Immature natural killer cell (primary cell): ENCODE data around the gene VPS29. TPM values are rescaled to one million over a fixed set of nuclear protein-coding genes. Genes with fewer than 3 reads are reported as not detected.
"Not testable (repeated sequence)": the region's sequence is repeated elsewhere in the genome, so short reads cannot be mapped to it uniquely, and the experiment has no call there.

Experiments
- DNase-seq, 3 donors: peaks; one replicate each; pipeline ENCODE4 v3.0.0; 2022; ENCODE audit warnings: mixed read lengths in 1 of 3
- H3K27ac Mint-ChIP-seq, 6 donors: one replicate each; pipeline ENCODE4 v1.8.0; 2020; ENCODE audit warnings: mixed read lengths in 6 of 6, mild to moderate bottlenecking in 5 of 6, inconsistent platforms in 4 of 6, moderate library complexity in 3 of 6
- H3K27me3 Mint-ChIP-seq, 3 donors: one replicate each; pipeline ENCODE4 v1.8.0; 2020 to 2021; ENCODE audit warnings: low read depth in 3 of 3, mild to moderate bottlenecking in 3 of 3, mixed read lengths in 3 of 3, moderate library complexity in 3 of 3, inconsistent platforms in 1 of 3
- H3K36me3 Mint-ChIP-seq, 3 donors: one replicate each; pipeline ENCODE4 v1.8.0; 2020; ENCODE audit warnings: mixed read lengths in 3 of 3, inconsistent platforms in 2 of 3, mild to moderate bottlenecking in 2 of 3
- H3K4me1 Mint-ChIP-seq, 2 donors: one replicate each; pipeline ENCODE4 v1.8.0; 2020; ENCODE audit warnings: inconsistent platforms in 2 of 2, mild to moderate bottlenecking in 2 of 2, mixed read lengths in 2 of 2, moderate library complexity in 1 of 2
- H3K4me3 Mint-ChIP-seq, 5 donors: one replicate each; pipeline ENCODE4 v1.8.0; 2020; ENCODE audit warnings: mild to moderate bottlenecking in 5 of 5, mixed read lengths in 5 of 5, inconsistent platforms in 3 of 5, moderate library complexity in 3 of 5
- H3K9me3 Mint-ChIP-seq, 6 donors: one replicate each; pipeline ENCODE4 v1.8.0; 2020; ENCODE audit warnings: mild to moderate bottlenecking in 6 of 6, mixed read lengths in 6 of 6, inconsistent platforms in 4 of 6, moderate library complexity in 3 of 6
- polyA plus RNA-seq, 3 donors: library from polyadenylated mRNA; unstranded; fragments of 300-500 nt; fragmentation: Illumina TruSeq; gene quantifications; one replicate each; pipeline ENCODE4 v1.2.3, GENCODE V29; 2021

Gene VPS29
- 100 to 1,000 TPM; 153 to 230 (median 206) TPM for polyA plus RNA-seq

DNA sequence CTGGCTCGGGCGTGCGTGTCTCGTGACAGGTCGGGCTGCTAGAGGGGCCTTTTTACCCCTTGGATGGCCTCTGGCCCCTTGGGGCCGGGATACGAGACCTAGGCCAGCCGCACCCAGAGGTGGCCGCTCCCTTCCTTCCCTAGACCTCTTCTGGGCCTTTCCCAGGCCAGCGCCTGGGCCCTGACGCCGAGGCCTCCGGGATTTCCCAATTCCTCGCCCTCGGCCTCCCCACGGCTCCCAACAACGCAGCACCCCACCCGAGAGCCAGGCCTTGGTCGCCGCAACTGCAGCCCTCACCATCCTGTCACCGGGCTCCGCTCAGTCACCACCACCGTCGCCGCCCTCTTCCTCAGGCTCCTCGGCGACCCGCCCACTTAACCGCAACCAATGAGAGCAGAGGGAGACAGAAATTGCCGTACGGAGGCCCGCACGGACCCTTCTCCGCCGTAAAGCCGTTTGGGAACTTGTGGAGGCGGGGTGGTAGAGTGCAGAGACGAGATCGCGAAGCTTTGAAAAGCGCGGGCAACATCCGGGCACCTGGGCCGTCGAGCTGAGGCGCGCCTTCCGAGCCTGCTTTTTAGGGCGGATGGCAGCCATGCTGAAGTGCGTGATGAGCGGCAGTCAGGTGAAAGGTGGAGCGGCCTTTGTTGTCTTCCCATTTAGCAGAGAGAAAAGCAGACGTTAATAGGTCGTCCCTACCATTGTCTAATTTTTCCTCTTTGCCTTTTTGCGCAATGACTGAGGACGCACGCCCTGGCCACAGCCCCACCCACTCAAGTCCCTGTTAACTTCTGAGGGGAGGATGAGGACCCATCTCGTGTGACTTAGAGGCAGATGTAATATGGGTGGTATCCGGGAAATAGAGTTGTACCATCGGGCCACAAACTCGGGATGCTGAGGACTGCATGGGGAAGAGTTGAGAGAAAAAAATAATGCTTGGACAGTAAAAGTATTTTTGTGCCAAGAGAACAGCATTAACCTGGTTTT is at the start of gene VPS29, which contains the start of gene RAD9B:
TSS of gene VPS29 (minus strand) at position 360 of the 987 bp plus-strand sequence. CDS start at position 300, 60 bp downstream.
TSS of gene RAD9B (plus strand) at position 580 of the 987 bp plus-strand sequence. CDS start at position 587, 7 bp downstream.
- Mint-ChIP-seq H3K9me3 (no peaks in the 10 kb centered on the region), H3K4me3 (peak within 1 kb of the TSS; percentile 93 to 98 (median 98)), H3K27me3 (peaks cover 13 to 14% (median 14%) of the 10 kb centered on the region in 3 donors), H3K36me3 (no peaks in the 10 kb centered on the region), H3K4me1 (peaks cover 36 to 45% of the 10 kb centered on the region in 2 donors), H3K27ac (peak within 1 kb of the TSS; percentile 90 to 99 (median 96))
- DNase-seq = peak; percentile 99 to 100 (median 99)

DNA sequence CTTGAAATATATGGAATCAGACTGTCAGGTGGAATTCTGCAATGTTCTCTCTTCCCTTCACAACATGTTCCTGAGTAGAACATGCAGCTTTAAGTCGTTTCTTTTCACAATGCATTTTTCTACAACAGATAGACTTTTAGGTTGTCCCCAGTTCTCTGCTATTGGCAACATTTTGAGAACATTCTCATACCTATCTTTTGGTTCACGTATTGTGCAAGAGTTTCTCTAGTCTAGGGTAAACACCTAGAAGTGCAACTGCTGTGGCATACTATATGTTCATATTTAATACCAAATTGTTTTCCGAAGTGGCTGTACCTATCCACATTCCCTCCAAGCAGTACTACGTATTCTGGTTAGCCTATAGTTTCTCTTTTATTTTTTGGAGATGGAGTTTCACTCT is 49.1 kb upstream of the VPS29 start:
- Mint-ChIP-seq H3K9me3 (no peaks in the 10 kb centered on the region), H3K27me3 (peaks cover 0 to 2% (median 0%) of the 10 kb centered on the region in 3 donors), H3K4me1 (peaks cover 31 to 75% of the 10 kb centered on the region in 2 donors), H3K4me3 (no peak overlapping the region), H3K27ac (peak overlapping the region in 2 of 6 donors; percentile 34 to 36), H3K36me3 (peaks cover 0 to 11% (median 0%) of the 10 kb centered on the region in 3 donors)
- DNase-seq = no peak

DNA sequence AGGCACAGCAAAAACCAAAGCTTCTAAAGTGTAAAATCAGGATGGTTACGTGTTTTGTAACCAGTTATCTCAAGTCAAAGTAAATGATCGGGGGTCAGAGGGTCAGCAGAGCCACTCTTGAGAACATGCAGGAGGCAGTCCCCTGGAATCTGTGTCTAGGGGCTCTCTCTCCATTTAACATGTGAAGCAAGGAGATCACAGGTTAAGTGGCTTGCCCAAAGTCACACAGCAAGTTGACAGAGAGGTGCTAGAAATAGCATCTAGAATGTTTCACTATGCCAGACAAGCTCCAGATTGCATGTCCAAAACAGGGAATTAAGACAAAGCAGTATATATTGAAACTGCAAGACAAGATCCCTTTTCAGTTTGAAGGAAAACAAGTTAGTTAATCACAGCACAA is 47.8 kb upstream of the VPS29 start:
- DNase-seq = no peak
- Mint-ChIP-seq H3K4me1 (peaks cover 22 to 69% of the 10 kb centered on the region in 2 donors), H3K36me3 (peaks cover 0 to 16% (median 0%) of the 10 kb centered on the region in 3 donors), H3K27ac (peak overlapping the region in 5 of 6 donors; percentile 3 to 81 (median 35)), H3K4me3 (no peak overlapping the region), H3K9me3 (no peaks in the 10 kb centered on the region), H3K27me3 (peaks cover 0 to 2% (median 2%) of the 10 kb centered on the region in 3 donors)

DNA sequence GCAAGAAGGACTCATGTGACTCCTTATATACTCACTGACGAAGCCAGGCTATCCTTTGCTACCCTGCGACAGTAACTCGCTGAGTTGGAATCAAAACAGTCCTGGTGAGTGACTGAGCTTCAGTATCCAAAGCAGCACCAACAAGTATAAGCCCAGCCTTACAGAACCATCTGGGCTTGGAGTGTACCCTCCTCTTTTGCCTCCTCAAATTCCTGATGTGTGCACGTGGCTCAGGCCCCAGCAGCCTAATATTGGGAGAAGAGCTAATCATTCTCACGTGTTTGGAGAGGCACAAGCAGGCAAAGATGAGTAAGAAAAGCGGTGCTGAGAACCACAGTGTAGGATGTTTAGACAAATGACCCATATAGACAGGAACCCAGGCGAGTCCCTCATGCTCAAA is 46.8 kb upstream of the VPS29 start:
- Mint-ChIP-seq H3K4me1 (peaks cover 23 to 66% of the 10 kb centered on the region in 2 donors), H3K9me3 (no peaks in the 10 kb centered on the region), H3K36me3 (peaks cover 0 to 16% (median 0%) of the 10 kb centered on the region in 3 donors), H3K27ac (peak overlapping the region in 1 of 6 donors; percentile 43), H3K27me3 (peaks cover 0 to 2% (median under 1%) of the 10 kb centered on the region in 3 donors), H3K4me3 (no peak overlapping the region)
- DNase-seq = no peak

DNA sequence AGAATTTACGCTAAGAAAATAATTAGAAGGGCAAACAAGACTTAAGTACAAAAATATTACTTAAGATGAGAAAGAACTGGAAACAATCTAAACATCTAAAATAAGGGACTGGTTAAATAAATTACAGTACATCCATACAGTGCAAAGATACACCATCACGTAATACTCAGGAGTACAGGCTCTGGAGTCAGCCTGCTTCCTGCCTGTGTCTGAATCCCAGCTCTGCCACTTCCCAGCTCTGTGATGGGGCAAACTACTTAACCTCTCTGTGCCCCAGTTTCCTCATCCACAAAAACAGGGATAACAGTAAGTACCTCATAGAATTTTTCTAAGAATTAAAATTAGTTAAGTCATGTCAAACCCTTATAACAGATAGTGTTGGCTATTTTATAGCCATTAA is 45.2 kb upstream of the VPS29 start:
- no peaks in the 10 kb centered on the region for H3K9me3 Mint-ChIP-seq
- H3K36me3 Mint-ChIP-seq = peaks cover 0 to 16% (median 0%) of the 10 kb centered on the region in 3 donors
- peaks cover 23 to 70% of the 10 kb centered on the region in 2 donors for H3K4me1 Mint-ChIP-seq
- peaks cover 0 to 2% (median 2%) of the 10 kb centered on the region in 3 donors for H3K27me3 Mint-ChIP-seq
- no peak overlapping the region for H3K27ac Mint-ChIP-seq
- DNase-seq = no peak
- H3K4me3 Mint-ChIP-seq = no peak overlapping the region

DNA sequence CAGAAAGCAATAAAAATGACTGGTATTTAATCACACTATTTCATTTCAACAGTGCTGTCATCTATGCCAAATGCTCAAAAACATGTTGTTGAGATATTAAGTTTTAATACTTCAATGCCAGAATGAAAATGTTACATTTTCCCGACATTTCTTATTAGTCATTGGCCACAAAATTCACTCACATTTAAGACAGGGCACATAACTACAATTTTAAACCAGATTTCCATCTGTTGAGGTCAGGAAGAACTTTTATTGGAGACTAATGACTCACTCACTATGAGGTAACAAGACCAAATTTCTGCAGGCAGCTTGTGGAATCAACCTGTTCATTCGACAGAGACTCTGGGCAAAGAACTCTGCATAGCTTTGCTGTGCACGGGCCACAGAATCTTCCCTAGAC is 44.4 kb upstream of the VPS29 start:
- H3K9me3 Mint-ChIP-seq = no peaks in the 10 kb centered on the region
- peak overlapping the region in 2 of 6 donors; percentile 14 to 53 for H3K27ac Mint-ChIP-seq
- peaks cover 20 to 64% of the 10 kb centered on the region in 2 donors for H3K4me1 Mint-ChIP-seq
- no peak overlapping the region for H3K4me3 Mint-ChIP-seq
- peaks cover 0 to 2% (median 2%) of the 10 kb centered on the region in 3 donors for H3K27me3 Mint-ChIP-seq
- DNase-seq = no peak
- H3K36me3 Mint-ChIP-seq = peaks cover 0 to 16% (median 0%) of the 10 kb centered on the region in 3 donors

DNA sequence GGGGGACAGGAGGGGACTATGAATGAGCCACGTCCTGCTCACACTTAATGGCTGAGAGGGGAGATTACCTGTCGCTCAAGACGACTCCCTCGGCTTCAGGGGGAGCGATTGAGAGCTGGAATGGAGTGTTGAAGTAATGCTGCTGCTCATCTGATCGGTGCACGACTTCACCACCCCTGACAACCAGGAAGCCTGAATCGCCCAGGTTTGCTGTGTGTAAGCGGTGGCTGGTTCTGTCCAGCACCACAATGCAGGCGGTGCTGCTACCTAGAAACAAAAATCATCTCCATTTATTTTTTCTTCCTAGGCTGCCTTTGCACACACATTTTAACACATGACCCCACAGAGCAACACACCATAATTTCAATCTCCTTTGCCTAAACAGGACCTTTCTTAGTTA is 43.9 kb upstream of the VPS29 start:
- no peak for DNase-seq
- Mint-ChIP-seq H3K4me1 (peaks cover 18 to 61% of the 10 kb centered on the region in 2 donors), H3K9me3 (no peaks in the 10 kb centered on the region), H3K36me3 (peaks cover 0 to 15% (median 0%) of the 10 kb centered on the region in 3 donors), H3K4me3 (no peak overlapping the region), H3K27ac (peak overlapping the region in 3 of 6 donors; percentile 14 to 53 (median 26)), H3K27me3 (peaks cover 0 to 2% (median 2%) of the 10 kb centered on the region in 3 donors)

DNA sequence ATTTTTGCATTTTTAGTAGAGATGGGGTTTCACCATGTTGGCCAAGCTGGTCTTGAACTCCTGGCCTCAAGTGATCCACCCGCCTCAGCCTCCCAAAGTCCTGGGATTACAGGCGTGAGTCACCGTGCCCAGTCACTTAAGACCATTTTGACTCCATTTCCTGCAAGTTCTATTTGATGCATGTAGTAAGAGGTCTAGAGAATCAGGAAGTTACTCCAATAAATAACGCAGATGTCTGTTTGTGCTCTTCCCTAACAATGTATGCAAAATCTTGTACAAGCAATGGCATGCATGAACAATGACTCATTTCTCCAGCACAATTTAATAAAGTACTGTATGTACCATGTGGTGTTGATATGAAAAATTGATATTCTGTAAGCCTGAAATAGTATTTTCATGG is 43.3 kb upstream of the VPS29 start:
- Mint-ChIP-seq H3K27ac (peak overlapping the region in 1 of 6 donors; percentile 26), H3K4me1 (peaks cover 17 to 56% of the 10 kb centered on the region in 2 donors), H3K36me3 (peaks cover 0 to 11% (median 0%) of the 10 kb centered on the region in 3 donors)
- not testable (repeated sequence) for DNase-seq, H3K4me3 Mint-ChIP-seq, H3K27me3 Mint-ChIP-seq, H3K9me3 Mint-ChIP-seq

DNA sequence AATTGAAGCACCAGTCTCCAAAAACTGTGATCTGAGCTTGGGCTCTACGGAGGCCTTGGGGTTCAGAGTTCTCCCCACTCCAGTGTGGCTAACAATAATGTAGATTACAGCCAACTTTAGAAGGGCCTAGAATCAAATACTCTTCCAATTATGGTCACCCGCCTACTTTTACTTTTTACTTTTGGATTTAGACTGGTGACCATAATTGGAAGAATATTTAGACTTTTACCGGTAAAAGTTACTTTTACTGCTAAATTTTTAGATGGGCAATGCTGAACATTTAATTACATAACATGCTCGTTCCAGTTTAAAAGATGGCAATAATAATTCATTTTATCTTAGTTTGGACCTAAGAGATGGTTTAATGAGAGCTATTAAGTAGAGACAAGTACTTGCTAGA is 42.1 kb upstream of the VPS29 start:
- no peaks in the 10 kb centered on the region for H3K9me3 Mint-ChIP-seq
- H3K4me3 Mint-ChIP-seq = no peak overlapping the region
- H3K27ac Mint-ChIP-seq = peak overlapping the region in 2 of 6 donors; percentile 24 to 35
- DNase-seq = no peak
- peaks cover 0 to 13% (median under 1%) of the 10 kb centered on the region in 3 donors for H3K36me3 Mint-ChIP-seq
- peaks cover 0 to 2% (median 2%) of the 10 kb centered on the region in 3 donors for H3K27me3 Mint-ChIP-seq
- peaks cover 11 to 54% of the 10 kb centered on the region in 2 donors for H3K4me1 Mint-ChIP-seq

DNA sequence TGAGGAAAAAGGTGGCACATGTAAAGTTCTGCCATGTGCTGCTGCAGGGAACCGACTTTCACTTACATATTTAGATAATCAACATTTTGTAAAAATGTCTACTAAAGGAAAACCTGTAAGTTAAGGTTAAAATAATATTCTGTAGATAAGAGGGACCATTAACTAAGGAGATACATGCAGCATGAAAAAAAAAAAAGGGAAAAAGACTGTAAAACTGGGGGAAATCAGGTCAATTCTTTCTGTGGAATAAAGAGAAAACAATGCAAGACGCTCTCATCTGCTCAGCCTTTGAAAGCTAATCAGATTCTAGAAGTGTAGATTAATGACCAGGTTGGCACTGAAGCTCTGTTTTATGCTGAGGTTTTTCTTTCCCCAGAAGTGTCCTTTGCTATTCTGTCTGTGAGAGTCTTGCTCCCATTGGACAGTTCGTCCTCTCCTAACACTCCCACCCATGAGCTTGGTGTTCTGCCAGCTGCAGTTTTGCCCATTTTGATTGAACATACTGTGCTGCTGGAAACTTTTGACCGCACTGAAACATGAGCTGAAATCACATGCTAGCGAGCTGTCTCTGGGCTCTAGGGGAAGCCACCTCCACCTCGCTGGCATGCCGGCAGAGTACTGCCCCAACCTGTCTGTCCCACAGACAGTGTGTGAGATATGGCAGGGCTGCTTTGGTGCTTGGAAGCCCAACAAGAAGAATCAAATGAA is 41.5 kb upstream of the VPS29 start:
- Mint-ChIP-seq H3K4me1 (peaks cover 12 to 52% of the 10 kb centered on the region in 2 donors), H3K4me3 (no peak overlapping the region), H3K9me3 (no peaks in the 10 kb centered on the region), H3K27me3 (peaks cover 0 to 2% (median 2%) of the 10 kb centered on the region in 3 donors), H3K36me3 (peaks cover 0 to 17% (median 3%) of the 10 kb centered on the region in 3 donors), H3K27ac (peak overlapping the region in 4 of 6 donors; percentile 24 to 71 (median 31))
- no peak for DNase-seq

DNA sequence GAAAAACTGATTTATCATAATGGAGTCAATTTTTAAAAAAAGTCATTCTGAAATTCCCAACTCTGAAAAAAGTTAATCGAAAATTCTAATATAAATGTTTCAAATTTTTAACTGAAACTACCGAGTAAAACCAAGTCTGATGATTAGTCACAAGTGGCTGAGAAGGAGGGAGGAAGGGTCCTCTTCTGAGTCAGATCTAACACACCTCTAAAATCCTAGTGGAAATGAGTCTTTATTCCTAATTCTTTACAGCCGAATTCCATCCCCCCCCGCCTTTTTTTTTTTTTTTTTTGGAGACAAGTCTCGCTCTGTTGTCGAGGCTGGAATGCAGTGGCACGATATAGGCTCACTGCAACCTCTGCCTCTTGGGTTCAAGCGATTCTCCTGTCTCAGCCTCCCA is 38.1 kb upstream of the VPS29 start:
- H3K4me3 Mint-ChIP-seq = no peak overlapping the region
- H3K4me1 Mint-ChIP-seq = peaks cover 8 to 32% of the 10 kb centered on the region in 2 donors
- no peak for DNase-seq
- H3K9me3 Mint-ChIP-seq = no peaks in the 10 kb centered on the region
- H3K27ac Mint-ChIP-seq = no peak overlapping the region
- H3K36me3 Mint-ChIP-seq = peaks cover 3 to 27% (median 9%) of the 10 kb centered on the region in 3 donors
- H3K27me3 Mint-ChIP-seq = peaks cover 0 to 2% (median 0%) of the 10 kb centered on the region in 3 donors

DNA sequence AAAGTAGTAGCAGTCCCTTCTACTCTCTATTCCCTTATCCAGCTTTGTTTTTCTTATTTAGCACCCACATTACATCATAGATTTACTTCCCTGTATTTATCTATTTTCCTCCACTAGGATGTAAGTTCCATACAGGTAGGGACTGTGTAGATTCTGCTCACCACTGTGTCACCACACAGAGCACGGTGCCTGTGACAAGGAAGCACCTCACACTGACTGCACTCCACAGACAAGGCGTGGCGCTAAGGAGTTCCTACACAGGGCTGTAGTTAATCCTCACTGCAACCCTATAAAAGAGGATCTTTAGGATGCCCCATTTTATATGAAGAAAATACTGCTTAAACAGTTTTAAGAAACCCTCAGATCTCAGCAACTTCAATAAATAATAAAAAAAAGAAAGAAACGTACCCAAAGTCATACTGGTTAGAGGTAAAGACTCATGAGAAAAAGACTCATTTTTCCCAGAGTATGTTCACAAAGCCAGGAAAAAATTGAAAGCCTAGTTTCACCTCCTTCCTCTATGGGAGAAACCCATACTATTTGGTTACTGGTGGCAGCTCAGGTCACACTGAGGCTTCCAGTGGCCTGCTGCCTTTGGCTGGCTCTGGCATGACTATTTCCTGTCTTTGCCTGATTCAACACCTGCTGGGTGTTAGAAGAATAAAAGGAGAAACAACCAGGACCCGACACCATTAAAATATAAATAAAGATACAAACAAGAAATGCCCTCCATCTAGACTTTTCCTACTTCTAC is 37.1 kb upstream of the VPS29 start:
- H3K36me3 Mint-ChIP-seq = peaks cover 3 to 29% (median 9%) of the 10 kb centered on the region in 3 donors
- no peaks in the 10 kb centered on the region for H3K9me3 Mint-ChIP-seq
- peak overlapping the region in 4 of 6 donors; percentile 7 to 73 (median 42) for H3K27ac Mint-ChIP-seq
- H3K27me3 Mint-ChIP-seq = peaks cover 0 to 2% (median 0%) of the 10 kb centered on the region in 3 donors
- DNase-seq = no peak
- peak overlapping the region in 1 of 5 donors; percentile 39 for H3K4me3 Mint-ChIP-seq
- H3K4me1 Mint-ChIP-seq = peaks cover 8 to 38% of the 10 kb centered on the region in 2 donors
